Muscle of back (tissue), 11 donors: ENCODE measurements around the gene MEGF9. TPM values are rescaled to one million over a fixed set of nuclear protein-coding genes. Genes with fewer than 3 reads are reported as not detected.

Experiments used
- DNase-seq, 3 donors: peaks; one replicate each; pipeline versions ENCODE4 v3.0.0 to v3.0.0-alpha.2; 2013
- polyA plus RNA-seq, 10 donors: library from polyadenylated mRNA; unstranded; fragments of 120-200 nt; gene quantifications; one replicate each; pipeline ENCODE4 v1.2.1, GENCODE V29; 2013; ENCODE audit not compliant: insufficient read length in 10 of 10

The MEGF9 gene
- polyA plus RNA-seq, 10 donors: 5.5 to 12.1 (median 7.6) TPM

GRCh38 chr9:120627073-120627472 lies 87.2 kb downstream of the MEGF9 start:
- no peak for DNase-seq

GRCh38 chr9:120626512-120626911 lies 87.8 kb downstream of the MEGF9 start:
- no peak for DNase-seq

GRCh38 chr9:120625222-120625621 lies 89.0 kb downstream of the MEGF9 start:
- DNase-seq: no peak

GRCh38 chr9:120622790-120623189 lies 91.5 kb downstream of the MEGF9 start:
- no peak for DNase-seq

GRCh38 chr9:120621941-120622340 lies 92.3 kb downstream of the MEGF9 start:
- no peak for DNase-seq

- DNase-seq: peak; percentile 53 to 79 (median 66)
Measured at GRCh38 chr9:120619751-120620655, 94.3 kb downstream of the MEGF9 start.

- DNase-seq: no peak
Measured at GRCh38 chr9:120616966-120617935, 97.0 kb downstream of the MEGF9 start.

- DNase-seq: no peak
Measured at GRCh38 chr9:120612218-120612617, 102.1 kb downstream of the MEGF9 start.

- DNase-seq: no peak
Measured at GRCh38 chr9:120611690-120612068, 102.6 kb downstream of the MEGF9 start.

- no peak for DNase-seq
Measured at GRCh38 chr9:120610975-120611689, 103.1 kb downstream of the MEGF9 start.

GRCh38 chr9:120609636-120610035 lies 104.6 kb downstream of the MEGF9 start:
- no peak for DNase-seq

GRCh38 chr9:120608421-120608820 lies 105.8 kb downstream of the MEGF9 start:
- DNase-seq: no peak

- DNase-seq: no peak
Measured at GRCh38 chr9:120603591-120603990, 110.7 kb downstream of the MEGF9 start.

- no peak for DNase-seq
Measured at GRCh38 chr9:120603010-120603409, 111.3 kb downstream of the MEGF9 start.

GRCh38 chr9:120593955-120594277 lies 120.4 kb downstream of the MEGF9 start:
- DNase-seq: no peak

- no peak for DNase-seq
Measured at GRCh38 chr9:120593250-120593954, 120.9 kb downstream of the MEGF9 start.

GRCh38 chr9:120592210-120592609 lies 122.1 kb downstream of the MEGF9 start:
- no peak for DNase-seq

- DNase-seq: no peak
Measured at GRCh38 chr9:120587328-120587727, 126.9 kb downstream of the MEGF9 start.

GRCh38 chr9:120583958-120584369 lies 130.3 kb downstream of the MEGF9 start:
- peak; percentile 65 to 75 (median 73) for DNase-seq

GRCh38 chr9:120580051-120580896 lies 134.0 kb downstream of the MEGF9 start, which contains the start of gene CDK5RAP2:
Gene CDK5RAP2 (minus strand): TSS chr9:120580167. CDS start chr9:120579978, 189 bp downstream.
- DNase-seq: peak; percentile 96 to 98 (median 98)
